Epithelial cell of proximal tubule (primary cell): ENCODE data around the gene PARD3B. TPM values are rescaled to one million over a fixed set of nuclear protein-coding genes. Genes with fewer than 3 reads are reported as not detected.

Source experiments
- DNase-seq: peaks from one replicate; pipeline ENCODE4 v3.0.0-alpha.2; 2011; ENCODE audit warnings: low read depth
- H3K4me3 ChIP-seq: 2 replicates; pipeline ENCODE4 v1.5.1; 2011; ENCODE audit warnings: low read depth, mild to moderate bottlenecking, low read length
- CTCF ChIP-seq: conservative IDR thresholded peaks from 2 replicates; pipeline ENCODE4 v1.5.1; 2012; ENCODE audit warnings: low read depth, mild to moderate bottlenecking, low read length
- total RNA-seq: library from RNA; depleted of rRNA; stranded (reverse); fragments of >200 nt; gene quantifications from 2 replicates; pipeline ENCODE4 v1.2.3, GENCODE V29; 2015

Gene PARD3B
- total RNA-seq, 1 donor from 2014 or later: 3.6 TPM

- DNase-seq: no peak
- no peak overlapping the region for H3K4me3 ChIP-seq
- TF ChIP-seq CTCF: no peak
Measured at GRCh38 chr2:205022841-205023240, 477.6 kb downstream of the PARD3B start.

GRCh38 chr2:205024822-205025518 lies 479.7 kb downstream of the PARD3B start:
- TF ChIP-seq CTCF: no peak
- H3K4me3 ChIP-seq: no peak overlapping the region

GRCh38 chr2:205025580-205026240 lies 480.4 kb downstream of the PARD3B start:
- TF ChIP-seq CTCF: no peak
- DNase-seq: no peak
- no peak overlapping the region for H3K4me3 ChIP-seq

More at GRCh38 chr2:205024822-205025518, 479.7 kb downstream of the PARD3B start:
- DNase-seq: peak; percentile 89

GRCh38 chr2:205030695-205031094 lies 485.4 kb downstream of the PARD3B start:
- DNase-seq: no peak
- no peak overlapping the region for H3K4me3 ChIP-seq
- TF ChIP-seq CTCF: no peak

GRCh38 chr2:205032093-205032551 lies 486.8 kb downstream of the PARD3B start:
- no peak overlapping the region for H3K4me3 ChIP-seq
- TF ChIP-seq CTCF: no peak
- DNase-seq: no peak

GRCh38 chr2:205033431-205033830 lies 488.2 kb downstream of the PARD3B start:
- no peak overlapping the region for H3K4me3 ChIP-seq
- no peak for DNase-seq
- no peak for TF ChIP-seq CTCF
